Astrocyte of the cerebellum (primary cell): ENCODE results near the gene POLR3E.

ENCODE experiments used
- DNase-seq: peaks from one replicate; pipeline ENCODE4 v3.0.0-alpha.2; 2011; ENCODE audit warnings: low read depth
- H3K4me3 ChIP-seq: 2 replicates; pipeline ENCODE4 v1.5.1; 2011; ENCODE audit warnings: mild to moderate bottlenecking, low read depth, low read length, moderate library complexity
- CTCF ChIP-seq: IDR thresholded peaks from 2 replicates; pipeline ENCODE4 v1.5.1; 2012; ENCODE audit warnings: low read length, low read depth, moderate library complexity, mild to moderate bottlenecking; ENCODE audit errors: missing control alignments
- in situ Hi-C: cut with HindIII; loops from 2 replicates; pipeline ENCODE4 v1.10.0; 2017; ENCODE audit warnings: low sequenced_read_pairs

POLR3E gene

DNA sequence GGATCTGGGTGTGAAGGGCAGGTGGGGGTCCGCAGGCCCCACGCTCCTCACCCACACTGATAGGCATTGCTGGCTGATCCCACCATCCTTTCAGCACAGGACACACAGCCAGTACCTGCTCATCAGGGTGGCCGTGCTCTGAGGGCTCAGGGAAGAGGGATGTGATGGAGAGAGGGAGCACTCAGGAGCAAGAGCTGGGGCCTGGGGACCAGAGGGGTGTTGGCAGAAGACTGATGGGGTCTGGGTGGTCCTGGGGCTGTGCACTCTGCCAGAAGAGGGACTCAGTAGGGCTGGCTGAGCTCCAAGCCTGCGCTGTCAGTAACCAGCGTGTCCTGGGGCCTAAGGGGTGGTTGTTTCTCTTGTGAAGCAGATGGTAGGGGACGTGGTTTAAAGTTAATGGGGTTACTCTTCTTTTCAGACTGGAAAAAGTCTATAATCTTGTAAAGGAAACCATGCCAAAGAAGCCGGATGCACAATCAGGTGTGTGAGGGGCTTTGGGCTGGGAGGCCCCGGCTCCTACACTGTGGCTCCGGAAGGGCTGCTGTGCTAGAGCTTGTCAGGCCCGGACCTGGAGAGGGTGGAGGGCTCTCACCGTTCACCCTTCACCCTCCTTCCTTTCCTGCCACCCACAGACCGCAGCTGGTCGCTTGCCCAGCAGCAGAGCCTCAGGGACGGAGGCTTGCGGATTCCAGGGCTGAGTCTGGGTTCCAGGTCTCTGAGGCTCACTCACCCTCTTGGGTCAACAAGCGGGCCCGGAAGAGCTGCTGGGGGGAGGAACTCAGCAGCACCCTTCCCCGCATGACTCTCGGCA is 27.8 kb downstream of the POLR3E start:
- no peak overlapping the region for H3K4me3 ChIP-seq
- TF ChIP-seq CTCF, result no peak
- no peak for DNase-seq
- in situ Hi-C loops, result no loop called here

- no peak for TF ChIP-seq CTCF
- no peak for DNase-seq
- no peak overlapping the region for H3K4me3 ChIP-seq
- in situ Hi-C loops, result no loop called here
Measured at GRCh38 chr16:22325598-22326368, 28.6 kb downstream of the POLR3E start.

DNA sequence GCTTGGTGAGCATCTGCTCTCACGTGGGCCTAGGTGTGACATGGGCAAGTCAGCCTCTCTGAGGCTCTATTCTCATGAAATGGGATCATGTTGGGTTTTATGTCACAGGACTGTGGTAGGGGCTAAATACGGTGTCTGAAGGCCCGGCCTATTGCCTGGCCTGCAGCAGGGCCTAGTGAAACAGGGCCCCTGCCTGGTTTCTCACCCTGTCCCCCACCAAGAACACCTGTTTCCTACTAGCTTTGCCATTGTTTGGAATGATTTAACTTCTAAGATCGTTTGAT is 29.1 kb downstream of the POLR3E start:
- TF ChIP-seq CTCF, result no peak
- in situ Hi-C loops, result no loop called here

DNA sequence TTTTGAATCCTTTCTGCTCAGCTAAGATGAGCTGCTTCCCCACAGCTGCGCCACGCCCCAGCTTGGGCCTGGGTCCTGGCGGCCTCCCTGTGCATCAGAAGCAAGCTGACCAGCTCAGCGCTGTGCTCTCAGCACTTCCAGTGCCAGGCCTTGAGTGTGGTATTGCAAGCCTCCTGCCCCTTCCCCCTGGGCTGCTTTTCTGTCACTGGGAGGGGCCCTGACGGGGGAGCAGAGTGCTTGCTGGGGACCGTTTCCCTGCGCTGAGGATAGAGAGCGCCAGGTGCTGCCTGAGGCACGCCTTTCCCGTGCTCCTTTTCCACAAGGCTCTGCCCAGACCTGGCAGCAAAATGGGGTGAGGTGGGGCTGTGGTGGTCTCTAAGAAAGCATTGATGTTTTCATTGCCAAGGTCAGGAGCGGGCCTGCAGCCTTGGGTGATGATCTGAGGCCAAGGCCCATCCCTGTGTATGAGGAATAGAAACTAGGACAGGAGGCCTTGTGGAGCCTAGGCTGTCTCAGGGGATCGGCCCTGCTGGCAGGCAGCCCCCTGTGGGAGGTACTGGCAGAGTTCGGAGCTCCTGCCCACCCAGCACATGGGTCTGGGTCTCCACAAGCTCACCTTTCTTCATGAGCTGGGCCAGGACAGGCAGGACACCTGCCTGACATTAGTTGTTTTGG is 29.7 kb downstream of the POLR3E start:
- in situ Hi-C loops, result no loop called here
- DNase-seq, result no peak
- no peak overlapping the region for H3K4me3 ChIP-seq
- TF ChIP-seq CTCF, result no peak

More for the DNA sequence above, 29.1 kb downstream of the POLR3E start:
- DNase-seq, result no peak
- H3K4me3 ChIP-seq, result no peak overlapping the region

DNA sequence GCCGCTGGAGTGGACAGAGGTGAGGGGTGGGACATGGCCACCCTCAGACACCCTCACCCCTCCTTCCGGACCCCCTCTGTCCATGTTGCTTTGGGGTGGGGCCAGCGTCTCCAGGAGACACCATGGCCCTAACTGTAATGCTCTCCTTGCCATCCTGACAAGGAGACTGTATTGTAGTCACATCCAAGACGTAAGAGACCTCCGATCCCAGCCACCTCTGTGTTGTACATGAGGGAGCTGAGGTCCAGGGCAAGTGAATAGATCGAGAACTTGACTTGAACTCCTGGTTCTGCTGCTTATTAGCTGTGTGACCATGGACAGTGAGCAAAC is 30.2 kb downstream of the POLR3E start:
- H3K4me3 ChIP-seq, result no peak overlapping the region
- in situ Hi-C loops, result no loop called here
- no peak for TF ChIP-seq CTCF
- no peak for DNase-seq

DNA sequence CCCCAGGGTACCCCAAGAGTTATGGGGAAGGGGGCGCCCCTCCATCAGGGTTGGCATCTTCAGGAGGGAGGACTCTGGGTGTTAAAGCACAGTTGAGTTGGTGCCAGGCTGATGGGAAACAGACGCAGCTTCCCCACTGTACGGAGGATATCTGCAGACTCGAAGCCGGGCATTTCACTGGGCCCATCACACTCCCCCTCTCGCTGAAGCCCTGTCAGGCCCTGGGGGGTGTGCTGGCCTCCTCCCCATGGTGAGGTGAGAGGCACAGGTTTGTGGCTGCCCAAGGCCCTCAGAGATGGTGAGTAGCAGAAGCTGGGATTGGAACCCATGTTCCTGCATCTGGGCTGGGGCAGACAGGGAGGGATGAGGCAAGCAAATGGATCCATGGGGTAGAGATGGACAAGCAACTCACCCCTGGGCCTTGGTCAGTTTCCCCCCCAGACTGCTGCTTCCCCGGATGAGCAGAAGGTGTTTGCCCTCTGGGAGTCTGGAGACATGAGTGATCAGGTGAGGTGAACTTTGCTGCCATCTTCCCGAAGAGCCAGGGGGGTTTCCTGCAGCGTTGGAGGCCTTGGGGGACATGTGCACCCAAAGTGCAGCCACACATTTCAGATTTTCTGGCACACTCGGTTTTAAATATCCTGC is 31.0 kb downstream of the POLR3E start:
- in situ Hi-C loops, result no loop called here
- H3K4me3 ChIP-seq, result no peak overlapping the region
- DNase-seq, result no peak

More for the DNA sequence above, 31.0 kb downstream of the POLR3E start:
- no peak for TF ChIP-seq CTCF
